NCI-H2107 (cell line): ENCODE measurements around the gene PTGES3.
"Not testable (repeated sequence)": the region's sequence is repeated elsewhere in the genome, so short reads cannot be mapped to it uniquely, and the experiment has no call there.

Experiments used
- DNase-seq: peaks from one replicate; lab custom pipeline; 2025; lab: John Stamatoyannopoulos, UW

The PTGES3 gene

DNA sequence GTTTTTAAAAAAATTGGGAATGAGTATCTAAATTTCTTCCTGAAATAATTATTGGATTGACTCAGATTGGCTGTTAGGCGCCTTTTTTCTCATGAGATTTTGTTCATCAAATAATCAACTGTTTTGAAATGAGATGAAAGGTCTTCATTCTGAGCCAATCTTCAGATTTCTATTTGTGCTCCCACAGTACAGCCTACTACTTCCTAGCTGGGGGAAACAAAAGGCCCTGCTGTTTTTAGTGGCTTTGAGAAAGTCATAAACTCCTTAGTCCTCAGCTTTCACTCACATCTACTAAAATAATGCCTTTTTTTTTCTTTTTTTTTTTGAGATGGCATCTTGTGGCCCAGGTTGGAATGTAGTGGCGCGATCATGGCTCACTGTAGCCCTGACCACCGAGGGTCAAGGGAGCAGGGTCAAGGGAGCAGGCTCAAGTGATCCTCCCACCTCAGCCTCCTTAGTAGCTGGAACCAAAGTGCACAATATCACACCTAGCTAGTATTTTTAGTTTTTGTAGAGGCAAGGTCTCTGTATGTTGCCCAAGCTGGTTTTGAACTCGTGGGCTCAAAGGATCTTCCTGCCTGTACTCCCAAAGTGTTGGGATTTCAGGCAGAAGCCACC lies 21.8 kb upstream of the PTGES3 start:
- no peak for DNase-seq

DNA sequence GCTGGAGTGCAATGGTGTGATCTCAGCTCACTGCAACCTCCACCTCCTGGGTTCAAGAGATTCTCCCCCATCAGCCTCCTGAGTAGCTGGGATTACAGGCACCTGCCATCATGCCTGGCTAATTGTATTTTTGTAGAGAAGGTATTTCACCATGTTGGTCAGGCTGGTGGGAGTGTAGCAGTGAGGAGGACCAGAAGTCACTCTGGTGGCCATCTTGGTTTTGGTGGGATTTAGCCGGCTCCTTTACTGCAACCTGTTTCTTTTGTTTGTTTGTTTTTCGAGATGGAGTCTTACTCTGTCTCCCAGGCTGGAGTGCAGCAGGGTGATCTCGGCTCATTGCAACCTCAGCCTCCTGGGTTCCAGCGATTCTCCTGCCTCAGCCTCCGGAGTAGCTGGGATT lies 16.4 kb upstream of the PTGES3 start:
- DNase-seq, result not testable (repeated sequence)

- no peak for DNase-seq
These were observed 11.1 kb upstream of the PTGES3 start for GRCh38 chr12:56699020-56699661.

DNA sequence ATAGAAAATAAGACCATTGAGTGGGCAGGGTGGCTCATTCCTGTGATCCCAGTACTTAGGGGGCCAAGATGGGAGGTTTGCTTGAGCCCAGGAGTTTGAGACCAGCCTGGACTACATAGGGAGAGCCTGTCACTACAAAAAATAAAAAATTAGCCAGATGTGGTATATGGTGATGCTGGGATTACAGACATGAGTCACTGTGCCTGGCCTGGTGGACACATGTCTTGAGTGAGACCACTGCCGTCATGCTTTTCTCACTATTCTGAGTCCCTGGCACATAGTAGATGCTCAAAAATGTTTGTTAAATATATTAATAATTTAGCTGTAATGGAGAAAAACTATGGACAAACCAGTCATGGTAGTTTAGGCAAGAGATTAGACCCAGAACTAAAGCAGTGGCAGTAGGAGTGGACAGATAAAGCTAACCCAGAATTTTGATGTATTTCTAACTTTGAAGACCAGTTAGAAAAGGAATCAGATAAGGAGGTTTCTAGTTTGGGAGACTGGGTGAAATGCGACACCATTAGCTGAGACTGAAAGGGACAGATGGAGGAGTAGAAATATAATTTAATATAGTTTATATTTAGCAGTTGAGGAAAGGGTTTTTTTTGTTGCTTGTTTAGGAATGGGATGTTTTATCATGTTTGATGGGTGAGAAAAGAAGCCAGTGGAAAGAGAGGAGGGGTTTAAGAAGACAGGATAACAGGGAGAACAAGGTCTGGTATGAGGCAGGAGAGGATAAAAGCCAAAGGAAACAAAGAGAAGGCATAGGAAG lies 7.4 kb upstream of the PTGES3 start:
- no peak for DNase-seq

DNA sequence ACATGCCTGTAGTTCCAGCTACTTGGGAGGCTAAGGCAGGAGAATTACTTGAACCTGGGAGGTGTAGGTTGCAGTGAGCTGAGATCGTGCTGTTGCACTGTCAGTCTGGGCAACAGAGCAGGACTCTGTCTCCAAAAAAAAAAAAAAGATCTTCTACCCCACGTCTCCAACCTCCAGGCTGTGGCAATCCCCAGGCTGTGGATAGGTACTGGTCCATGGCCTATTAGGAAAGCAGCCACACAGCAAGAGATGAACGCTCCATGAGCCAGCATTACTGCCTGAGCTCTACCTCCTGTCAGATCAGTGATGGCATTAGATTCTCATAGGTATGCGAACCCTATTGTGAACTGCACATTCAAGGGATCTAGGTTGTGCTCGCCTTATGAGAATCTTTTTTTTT lies 6.1 kb upstream of the PTGES3 start:
- DNase-seq, result no peak

GRCh38 chr12:56688846-56689109 lies 694 bp upstream of the PTGES3 start:
- no peak for DNase-seq

GRCh38 chr12:56687223-56688128 lies 608 bp downstream of the PTGES3 start:
- peak; percentile 27 for DNase-seq

DNA sequence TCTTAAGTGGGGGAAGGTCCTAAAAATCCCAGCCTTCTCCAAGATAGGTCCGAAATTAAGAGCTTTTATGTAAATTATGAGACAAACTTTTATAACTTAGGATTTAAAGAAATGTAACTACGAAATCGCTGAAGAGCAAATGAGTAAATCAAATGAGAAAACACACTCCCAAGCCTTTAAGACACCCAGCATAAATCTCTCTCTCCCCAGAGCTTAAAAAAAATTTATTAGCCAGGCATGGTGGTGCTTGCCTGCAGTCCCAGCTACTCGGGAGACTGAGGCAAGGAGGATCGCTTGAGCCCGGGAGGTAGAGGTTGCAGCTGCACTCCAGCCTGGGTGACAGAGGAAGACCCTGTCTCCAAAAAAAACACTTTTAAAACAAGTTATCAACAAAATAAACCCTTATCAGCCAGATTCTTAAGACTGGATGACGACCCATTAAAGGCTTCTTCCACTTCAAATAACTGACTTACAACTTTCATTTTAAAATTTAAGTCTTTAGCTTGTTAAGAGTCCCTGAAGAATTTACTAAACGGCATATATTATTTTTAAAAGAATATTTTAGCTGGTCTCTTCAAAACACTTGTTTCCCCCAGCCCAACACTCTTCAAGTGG lies 3.2 kb downstream of the PTGES3 start:
- no peak for DNase-seq

DNA sequence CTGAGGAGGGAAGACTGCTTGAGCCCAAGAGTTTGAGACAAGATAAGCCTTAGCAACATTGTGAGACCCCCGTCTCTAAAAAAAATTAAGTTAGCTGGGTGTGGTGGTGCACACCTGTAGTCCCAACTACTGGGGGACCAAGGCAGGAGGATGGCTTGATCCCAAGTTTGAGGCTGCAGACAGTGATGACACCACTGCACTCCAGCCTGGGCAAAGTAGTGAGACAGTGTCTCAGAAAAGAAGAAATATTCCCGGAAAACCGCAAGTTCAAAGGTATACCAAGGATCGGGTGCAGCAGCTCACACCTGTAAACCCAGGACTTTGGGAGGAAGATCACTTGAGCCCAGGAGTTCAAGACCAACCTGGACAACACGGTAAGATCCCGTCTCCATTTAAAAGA lies 5.8 kb downstream of the PTGES3 start:
- no peak for DNase-seq

- no peak for DNase-seq
These were observed 8.1 kb downstream of the PTGES3 start for GRCh38 chr12:56679883-56680575.

DNA sequence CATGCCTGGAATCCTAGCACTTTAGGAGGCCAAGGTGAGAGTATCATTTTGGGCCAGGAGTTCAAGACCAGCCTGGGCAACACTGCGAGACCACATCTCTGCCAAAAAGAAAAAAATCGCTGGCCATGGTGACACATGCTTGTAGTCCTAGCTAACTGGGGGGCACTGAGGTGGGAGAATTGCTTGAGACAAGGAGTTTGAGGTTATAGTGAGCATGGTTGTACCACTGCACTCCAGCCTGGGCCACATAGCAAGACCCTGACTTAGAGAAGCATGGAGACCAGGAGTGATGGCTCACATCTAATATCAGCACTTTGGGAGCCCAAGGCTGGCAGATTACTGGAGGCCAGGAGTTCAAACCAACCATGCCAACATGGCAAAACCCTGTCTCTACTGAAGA lies 9.2 kb downstream of the PTGES3 start:
- no peak for DNase-seq

- DNase-seq, result no peak
These were observed 10.4 kb downstream of the PTGES3 start for GRCh38 chr12:56677680-56678079.

DNA sequence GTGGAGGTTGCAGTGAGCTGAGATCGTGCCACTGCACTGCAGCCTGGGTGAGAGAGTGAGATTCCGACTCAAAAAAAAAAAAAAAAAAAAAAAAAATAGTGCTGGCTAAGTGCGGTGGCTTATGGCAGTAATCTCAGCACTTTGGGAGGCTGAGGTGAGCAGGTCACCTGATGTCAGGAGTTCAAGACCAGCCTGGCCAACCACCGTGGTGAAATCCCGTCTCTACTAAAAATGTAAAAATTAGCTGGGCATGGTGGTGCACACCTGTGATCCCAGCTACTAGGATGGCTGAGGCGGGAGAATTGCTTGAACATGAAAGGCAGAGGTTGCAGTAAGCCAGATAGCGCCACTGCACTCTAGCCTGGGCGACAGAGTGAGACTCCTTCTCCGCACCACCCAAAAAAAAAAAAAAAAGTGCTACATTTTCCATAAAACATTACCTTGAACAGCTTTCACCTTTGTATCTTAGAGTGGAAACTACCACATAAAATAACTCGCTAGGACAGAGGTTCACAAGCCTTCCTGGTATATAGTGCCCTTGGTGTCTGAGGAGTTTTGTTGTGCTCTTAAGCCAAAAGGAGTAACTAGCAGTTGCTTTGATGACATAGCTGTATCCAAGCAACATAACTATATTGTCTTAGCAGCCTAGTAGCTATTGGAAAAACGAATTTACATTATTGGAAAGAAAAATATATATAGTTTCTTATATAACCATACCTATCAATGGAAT lies 11.1 kb downstream of the PTGES3 start:
- no peak for DNase-seq

GRCh38 chr12:56671608-56672007 lies 16.5 kb downstream of the PTGES3 start:
- DNase-seq, result no peak

DNA sequence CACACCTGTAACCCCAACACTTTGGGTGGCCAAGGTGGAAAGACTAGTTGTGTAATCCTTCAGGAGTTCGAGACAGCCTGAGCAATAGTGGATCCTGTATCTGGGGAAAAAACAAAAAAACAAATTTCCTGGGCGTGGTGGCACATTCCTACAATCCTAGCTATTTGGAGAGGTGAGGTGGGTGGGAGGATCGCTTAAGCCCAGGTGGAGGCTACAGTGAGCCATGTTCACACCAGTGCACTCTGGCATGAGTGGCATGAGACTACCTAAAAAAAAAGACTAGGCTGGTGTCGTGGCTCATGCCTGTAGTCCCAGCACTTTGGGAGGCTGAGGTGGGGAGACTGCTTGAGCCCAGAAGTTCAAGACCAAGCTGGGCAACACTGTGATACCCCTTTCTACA lies 17.2 kb downstream of the PTGES3 start:
- DNase-seq, result no peak

DNA sequence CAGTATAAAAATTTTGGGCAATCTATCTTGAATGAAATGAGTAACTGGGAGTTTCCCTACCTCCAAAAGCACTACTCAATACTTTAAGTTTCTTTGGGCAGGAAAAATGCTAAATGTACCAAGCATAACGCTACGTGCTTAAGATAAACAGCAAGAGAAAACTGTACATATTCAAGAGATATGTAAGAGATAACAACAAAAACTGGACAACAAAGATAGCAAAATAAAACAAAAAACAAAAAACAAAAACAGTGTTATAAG lies 20.0 kb downstream of the PTGES3 start:
- DNase-seq, result no peak

GRCh38 chr12:56661979-56662638 lies 26.0 kb downstream of the PTGES3 start:
- DNase-seq, result no peak

DNA sequence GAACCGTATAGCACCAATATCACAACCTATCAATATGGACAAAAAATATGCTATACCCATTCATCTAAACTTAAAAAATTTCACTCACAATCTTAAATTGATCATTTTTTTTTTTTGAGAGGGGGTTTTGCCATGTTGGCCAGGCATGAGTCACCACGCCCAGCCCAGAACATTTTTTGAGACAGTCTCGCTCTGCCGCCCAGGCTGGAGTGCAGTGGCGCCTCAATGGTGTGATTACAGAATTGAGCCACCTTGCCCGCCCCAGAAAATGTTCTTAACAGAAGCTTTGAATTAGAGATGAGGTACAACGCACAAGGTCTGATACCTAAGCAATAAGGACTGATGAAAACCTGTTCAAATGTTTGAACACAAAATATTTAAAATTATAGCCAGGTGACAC lies 26.5 kb downstream of the PTGES3 start:
- no peak for DNase-seq

GRCh38 chr12:56658921-56659320 lies 29.2 kb downstream of the PTGES3 start:
- no peak for DNase-seq
